Measurements from ENCODE around the gene ARHGEF4.

Gene ARHGEF4

DNA sequence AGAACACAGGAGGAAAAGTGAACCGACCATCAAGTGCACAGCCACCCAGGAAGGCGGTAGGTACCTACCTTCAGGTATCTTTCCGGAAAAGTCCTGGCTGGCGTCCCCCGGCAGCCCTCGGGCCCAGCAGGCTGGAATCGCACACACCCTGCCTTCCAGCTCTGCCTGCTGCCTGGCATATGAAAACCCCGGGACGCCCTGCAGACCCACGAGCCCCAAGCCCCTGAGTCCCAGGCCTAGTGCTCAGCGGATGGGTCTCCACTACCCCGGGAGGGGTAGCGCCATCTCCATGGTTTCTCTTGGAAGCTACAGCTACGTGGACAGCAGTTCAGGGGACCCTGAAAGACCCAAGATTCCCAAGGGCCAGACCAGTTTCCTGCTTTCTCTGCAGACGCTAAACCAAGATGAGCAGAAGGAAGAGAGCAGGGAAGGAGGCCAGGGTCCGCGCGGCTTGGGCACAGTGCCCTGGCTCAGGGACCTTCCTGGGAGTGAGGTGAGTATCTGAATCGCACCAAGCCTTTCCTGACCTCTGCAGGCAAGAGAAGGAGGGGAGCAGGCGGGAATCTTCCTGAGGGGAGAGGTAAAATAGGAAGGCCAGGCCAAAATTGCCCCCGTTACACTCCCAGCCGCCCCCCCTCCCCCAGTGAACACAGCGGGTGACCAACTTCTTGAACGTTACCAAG is 80.4 kb downstream of the ARHGEF4 start:
- DNase-seq (ENCODE audit: low read depth): no peak

DNA sequence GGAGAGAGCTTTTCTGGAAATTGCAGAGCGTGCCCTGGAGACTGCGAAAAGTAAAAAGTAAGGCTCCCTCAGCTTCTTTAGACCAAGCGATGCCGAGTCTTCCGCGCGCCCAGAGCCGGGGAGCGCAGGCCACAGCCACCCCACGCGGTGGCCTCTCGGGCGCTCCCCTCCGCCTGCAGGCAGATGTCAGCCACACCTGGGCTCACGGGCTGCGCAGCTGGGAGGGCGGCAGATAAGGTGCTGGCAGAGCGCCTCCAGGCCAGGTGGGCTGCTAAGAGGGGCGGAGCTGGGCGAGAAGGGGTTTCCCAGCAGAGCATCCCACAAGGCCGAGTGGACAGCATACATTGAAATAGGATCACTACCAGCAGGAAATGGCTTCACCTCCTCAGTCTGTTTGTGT is 81.7 kb downstream of the ARHGEF4 start:
- DNase-seq (ENCODE audit: low read depth): no peak

DNA sequence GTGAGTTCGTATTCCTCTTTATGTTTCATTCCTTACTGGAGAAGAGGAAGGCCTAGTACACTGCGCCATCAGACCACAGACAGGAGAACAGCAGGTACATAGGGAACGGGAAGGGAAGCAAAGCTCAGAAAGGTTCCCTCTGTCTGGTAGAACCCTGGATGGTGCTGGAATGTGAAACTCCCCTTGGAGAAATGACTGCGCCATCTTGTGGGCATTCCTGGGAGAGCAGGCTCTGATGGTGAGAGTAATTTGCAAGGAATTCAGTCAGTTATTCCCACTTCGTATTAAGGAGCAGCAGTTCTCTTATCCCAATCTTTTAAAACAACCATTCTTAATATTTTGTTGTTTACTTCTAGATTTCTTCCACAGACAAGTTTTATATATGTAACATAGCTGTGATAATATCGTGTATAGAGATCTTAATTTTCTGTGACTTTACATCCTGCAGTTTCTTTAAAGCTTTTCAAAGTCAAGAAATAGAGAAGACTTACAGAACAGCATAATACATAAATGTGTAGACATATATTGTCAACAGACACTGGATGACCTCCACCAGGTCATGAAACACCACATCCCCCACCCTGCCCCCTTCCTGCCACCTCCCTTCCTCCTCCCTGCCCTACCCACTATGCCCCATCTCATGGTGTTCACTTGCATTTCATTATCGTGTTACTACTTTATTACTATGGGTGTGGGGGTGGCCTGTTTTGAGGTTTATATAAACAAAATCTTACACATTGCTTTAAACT is 83.9 kb downstream of the ARHGEF4 start:
- peak; percentile 57 for DNase-seq (ENCODE audit: low read depth)

DNA sequence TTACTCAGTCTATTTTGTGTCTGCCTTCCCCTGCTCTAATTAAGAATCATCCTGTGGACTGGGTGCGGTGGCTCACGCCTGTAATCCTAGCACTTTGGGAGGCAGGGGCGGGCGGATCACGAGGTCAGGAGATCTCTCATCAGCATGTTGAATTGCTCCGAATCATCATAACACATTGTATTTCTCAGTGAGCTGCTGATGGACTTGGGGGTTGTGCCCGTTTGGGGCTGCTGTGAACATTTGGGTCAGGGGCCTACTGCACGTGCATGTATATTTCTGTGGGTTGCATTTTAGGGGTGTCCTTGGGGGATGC is 84.4 kb downstream of the ARHGEF4 start:
- DNase-seq (ENCODE audit: low read depth): no peak

DNA sequence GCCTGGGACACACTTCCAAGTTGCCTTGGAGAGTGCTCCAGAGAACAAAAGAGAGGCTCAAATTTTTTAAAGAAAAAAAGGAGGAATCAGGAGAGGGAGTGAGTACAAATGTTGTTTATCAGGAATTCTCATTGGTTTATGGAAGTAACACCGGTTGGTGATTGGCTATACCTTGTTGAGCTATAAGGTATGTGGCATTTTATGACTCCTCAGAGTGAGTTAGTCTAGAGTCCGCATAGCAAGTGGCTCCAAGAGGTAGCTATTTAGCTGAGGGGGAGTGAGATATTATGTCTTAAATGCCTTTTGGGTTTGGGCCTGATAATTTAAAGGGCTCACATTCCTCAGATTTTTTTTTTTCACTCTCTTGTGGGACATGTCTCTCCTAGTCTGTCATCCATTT is 85.7 kb downstream of the ARHGEF4 start:
- no peak for DNase-seq (ENCODE audit: low read depth)

DNA sequence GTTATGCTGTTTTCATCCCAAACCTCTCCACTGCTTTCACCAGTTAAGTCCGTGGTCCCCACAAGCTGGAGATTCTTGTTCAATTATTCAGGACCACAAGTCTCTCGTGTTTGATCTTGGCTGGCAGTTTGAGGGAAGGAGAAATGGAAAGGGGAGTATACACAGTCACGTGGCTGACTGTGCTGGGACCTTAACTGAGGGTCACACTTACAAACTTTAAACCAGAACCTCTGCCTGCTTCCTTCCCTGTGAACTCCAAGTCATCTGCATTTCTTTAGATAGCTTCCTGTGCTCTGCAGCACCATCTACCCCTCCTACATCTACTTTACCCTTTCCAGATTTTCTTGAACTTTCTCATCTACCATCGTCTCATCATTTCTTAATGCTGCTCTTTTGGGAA is 91.7 kb downstream of the ARHGEF4 start:
- DNase-seq (ENCODE audit: low read depth): no peak

DNA sequence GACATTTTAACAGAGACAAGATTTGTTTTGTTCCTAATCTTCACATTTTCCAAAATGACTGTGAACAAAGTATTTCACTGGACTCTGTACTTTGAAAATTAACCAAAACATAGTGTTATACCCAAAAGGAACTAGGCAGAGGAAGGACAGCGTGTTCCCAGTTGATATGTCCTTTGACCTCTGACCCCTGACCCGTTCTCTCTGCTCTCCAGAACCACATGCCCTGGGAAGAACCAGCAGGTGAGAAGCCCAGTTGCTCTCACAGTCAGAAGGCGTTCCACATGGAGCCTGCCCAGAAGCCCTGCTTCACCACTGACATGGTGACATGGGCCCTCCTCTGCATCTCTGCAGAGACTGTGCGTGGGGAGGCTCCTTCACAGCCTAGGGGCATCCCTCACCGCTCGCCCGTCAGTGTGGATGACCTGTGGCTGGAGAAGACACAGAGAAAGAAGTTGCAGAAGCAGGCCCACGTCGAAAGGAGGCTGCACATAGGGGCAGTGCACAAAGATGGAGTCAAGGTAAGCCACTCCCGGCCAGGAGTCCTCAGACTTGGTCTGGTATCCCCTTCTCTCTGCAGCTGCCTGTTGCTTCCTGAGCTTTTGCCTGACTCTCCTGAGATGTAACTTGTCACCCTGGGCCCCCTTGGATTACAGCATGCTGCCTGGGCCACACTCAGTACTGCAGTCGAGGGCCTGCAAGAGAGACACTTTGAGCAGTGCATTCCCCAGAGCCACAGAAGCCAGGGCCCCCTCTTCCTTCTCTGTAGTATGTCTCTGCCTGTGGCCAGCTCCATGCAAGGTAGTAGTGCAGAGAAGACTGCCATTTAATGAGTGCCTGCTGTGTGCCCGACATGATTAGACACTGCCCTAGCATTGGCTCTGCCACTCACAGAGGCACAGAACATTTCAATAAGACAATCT is 94.3 kb downstream of the ARHGEF4 start:
- DNase-seq (ENCODE audit: low read depth): no peak

DNA sequence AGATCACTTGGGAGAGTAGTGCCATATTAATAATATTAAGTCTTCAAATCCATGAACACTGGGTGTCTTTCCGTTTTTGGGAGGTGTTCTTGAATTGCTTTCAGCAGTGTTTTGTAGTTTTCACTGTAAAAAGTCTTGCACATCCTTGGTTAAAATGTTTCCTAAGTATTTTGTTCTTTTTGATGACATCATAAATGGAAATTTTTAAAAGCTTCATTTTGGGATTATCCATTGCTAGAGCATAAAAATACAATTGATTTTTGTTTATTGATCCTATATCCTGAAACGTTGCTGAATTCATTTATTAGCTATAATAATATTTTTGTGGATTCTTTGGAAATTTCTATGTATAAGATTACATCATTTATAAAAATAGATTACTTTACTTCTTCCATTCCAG is 96.8 kb downstream of the ARHGEF4 start:
- no peak for DNase-seq (ENCODE audit: low read depth)

DNA sequence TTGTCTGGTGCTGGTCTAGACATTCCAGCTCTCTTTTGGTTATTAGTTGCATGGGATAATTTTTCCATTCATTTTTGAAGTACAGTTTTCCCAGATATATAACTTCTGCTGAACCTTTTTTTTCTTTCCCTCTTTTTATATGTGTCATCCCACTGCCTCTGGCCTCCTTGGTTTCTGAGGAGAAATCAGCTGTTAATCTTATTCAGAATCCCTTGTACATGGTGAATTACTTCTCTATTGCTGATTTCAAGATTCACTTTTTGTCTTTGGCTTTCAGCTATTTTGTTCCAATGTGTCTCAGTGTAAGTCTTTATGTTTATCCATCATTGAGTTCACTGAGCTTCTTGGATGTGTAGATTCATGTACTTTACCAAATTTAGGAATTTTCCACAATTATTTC is 99.7 kb downstream of the ARHGEF4 start:
- DNase-seq (ENCODE audit: low read depth): no peak

DNA sequence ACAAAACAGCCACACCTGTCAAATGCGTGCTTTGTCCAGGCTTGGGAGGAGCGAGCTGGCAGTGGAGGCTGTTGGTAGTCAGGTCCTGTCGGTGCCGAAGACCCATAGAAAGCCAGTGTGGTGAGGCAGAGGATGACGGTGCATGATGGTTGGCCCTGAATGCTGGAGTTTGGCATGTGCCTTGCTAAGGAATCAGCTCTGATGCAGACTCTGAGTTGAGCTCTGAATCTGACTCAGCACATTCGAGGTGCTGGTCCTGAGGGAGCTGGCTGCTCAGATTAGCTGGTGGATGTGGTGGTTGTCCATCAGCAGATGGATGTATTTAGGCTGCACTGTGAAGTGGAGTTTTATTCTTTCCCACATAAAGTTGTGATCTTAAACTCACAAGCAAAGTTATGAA is 111.3 kb downstream of the ARHGEF4 start:
- DNase-seq (ENCODE audit: low read depth): no peak

DNA sequence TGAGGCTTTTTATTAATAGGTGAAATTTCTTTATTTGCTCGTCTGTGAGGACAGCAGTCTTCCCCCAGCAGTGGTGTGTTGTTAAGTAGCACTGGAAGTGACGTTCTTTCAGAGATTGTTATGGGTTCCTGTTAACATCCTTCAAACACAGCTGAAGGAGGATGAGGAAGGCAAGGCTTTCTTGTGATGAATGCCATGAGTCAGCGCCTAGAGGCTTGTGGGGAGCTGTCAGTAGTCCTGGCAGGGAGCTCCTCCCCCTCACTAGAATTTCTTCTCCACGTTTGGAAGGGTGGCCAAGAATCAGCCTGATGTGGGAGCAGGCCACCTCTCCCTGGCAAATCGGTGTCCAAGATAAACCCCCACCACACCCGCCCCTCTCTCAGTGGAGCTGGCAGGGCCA is 113.2 kb downstream of the ARHGEF4 start:
- DNase-seq (ENCODE audit: low read depth): no peak

DNA sequence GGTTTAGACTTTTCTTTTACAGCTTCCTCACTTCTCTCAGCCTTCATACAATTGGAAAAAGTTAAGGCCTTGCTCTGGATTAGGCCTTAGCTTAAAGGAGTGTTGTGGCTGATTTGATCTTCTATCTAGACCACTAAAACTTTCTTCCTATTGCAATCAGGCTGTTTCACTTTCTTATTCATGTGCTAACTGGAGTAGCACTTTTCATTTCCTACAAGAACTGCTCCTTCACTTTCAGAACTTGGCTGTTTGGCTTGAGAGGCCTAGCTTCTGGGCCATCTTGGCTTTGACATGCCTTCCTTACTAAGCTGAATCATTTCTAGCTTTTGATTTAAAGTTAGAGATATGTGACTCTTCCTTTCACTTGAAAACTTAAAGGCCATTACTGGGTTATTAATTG is 114.3 kb downstream of the ARHGEF4 start:
- DNase-seq (ENCODE audit: low read depth): no peak

DNA sequence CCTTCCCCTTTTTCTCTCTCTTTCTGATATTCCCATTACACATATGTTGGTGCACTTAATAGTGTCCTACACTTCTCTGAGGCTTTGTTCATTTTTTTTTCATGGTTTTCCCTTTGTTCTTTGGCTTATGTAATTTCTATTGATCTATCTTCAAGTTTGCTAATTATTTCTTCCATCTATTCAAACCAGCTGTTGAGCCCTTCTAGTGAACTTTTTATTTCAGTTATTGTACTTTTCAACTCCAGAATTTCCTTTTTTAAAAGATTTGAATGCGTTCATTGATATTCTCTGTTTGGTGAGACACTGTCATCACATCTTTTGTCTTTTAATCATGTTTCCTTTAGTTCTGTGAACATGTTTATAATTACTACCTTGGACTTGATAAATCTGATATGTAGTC is 118.2 kb downstream of the ARHGEF4 start:
- DNase-seq (ENCODE audit: low read depth): no peak

DNA sequence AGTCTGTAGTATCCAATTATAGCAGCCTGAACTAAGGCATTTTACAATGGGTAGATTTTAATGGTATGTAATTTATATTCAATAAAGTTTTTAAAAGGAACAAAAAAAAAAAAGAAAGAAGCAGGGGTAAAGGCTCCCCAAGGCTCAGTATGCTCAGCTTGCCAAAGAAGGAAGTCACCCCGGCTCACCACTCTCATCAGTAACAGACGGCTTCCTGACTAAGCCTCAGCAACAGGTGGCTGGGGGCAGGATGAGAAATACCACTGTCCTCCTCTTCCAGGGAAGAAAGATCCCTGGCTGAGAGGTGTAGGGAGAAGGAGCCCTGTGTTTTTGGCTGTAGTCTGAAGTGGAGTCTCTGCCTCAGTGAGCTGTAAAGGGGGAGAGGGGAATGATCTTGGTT is 121.2 kb downstream of the ARHGEF4 start:
- no peak for DNase-seq (ENCODE audit: low read depth)

DNA sequence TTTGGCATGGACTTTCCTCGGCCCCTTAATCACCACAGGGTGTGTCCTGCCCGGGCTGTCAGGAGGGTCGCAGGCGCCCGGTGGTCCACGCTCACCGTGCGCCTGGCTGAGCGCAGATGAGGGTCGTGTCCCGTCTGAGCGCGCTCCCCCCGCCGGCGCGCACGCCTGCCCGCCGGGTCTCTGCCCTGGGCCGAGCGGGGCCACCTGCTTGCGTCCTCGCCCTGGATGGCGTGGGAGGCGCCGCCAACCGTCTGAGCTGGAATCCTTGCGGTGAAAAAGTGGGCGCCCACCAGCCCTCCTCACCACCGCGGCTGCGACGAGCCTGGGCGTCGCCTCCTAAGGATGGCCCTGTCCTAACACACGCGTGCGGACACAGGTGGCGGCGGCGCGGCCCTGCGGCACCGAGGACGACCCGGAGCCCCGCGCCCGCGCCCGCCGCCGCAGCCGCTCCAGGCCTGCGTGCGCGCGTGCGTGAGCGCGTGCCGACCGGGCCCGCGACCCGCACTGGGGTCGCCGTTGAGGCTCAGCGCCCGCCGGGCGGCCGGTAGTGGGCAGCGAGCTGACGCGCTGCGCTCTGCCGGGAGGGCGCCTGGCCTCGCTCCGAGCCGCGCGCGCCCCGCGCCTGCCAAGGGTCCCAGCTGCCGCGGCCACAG is 126.6 kb downstream of the ARHGEF4 start:
- DNase-seq (ENCODE audit: low read depth): no peak

DNA sequence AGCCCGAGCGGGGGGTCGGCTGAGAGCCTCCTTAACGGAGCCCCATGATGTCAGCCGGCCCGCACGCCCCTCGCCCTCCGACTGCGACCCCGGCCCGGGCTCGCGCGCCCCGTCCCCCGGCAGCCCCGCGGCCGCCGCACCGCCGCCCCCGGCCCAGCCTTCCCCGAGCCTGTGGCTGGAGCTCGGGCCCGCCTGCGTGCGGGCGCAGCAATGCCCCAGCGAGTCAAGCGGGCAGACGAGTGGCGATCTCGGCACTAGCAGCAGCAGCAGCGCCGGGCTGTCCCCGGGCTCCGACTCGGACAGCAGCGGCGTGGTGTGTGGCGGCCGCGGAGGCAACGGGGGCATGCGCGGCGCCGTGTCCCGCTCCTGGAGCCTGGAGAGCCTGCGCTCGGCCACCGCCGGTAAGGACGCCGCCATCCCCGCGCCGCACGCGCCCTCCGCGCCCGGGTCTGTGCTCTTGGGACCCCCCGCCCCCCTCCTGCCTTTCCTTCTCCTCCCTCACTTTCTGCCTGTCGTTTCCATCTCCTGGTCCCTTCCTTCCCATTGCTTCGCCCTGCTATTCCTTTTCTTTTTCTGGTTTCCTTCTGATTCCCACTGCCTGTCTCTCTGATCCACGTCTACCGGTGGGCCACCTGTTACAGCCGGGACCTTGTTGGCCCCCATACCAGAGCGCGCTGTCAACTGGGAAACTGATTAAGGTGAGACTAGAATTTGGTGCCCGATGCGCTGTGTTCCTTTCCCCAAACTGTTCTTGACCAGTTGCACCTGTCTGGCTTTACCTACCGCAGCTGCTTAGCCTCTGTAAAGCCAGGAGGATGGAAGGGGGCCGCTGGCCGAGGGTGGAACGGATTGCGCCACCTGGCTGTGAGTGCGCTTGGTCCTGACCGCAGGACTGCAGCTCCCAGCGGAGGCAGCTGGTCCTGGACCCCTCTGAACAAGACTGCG is 127.4 kb downstream of the ARHGEF4 start:
- DNase-seq (ENCODE audit: low read depth): peak; percentile 8

DNA sequence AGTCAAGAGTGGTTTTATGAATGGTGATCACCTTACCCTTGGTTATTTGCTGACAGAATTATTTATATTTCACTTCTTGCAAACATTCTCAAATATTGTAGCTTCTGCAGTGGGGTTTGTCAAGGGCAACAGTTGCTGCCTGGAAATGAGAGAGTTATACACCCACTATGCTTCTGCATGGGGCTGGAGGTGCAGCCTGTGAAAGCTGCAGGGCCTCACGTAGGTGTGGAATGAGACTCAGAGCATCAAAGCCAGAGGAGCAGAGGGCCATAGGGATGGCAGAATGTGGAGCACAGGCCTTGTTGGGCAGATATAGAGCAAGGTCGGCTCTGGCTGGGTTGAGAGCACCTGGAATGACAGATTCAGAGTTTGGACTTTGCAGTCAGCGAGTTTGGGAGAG is 128.2 kb downstream of the ARHGEF4 start:
- DNase-seq (ENCODE audit: low read depth): no peak

DNA sequence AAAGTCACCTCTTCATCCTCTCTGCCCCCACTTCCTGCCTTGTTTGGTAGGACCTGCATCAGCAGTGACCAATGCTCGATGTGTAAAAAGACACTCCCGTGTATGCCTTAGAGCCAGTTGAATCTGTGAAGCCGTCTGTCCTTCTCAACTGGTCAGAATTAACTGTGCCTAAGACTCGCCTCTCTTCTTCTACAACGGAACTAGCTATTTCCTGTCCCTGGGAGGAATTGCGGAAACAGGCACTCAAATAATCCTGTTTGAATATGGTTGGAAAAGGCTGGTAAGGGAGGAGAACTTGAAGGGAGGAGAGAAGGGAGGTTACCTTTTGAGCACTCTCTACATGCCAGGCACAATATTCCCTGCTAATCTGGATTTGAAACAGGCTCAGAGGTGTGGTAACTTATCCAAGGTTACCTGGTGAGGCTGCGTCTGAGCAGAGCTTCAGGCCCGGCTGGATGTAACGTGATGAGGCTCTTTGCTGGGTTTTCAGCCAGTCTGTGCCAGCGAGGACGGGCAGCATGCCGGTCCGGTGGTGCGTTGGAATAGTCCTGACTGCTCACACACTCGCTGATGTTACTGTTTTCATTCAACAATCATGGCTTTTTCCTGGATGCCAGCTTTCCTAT is 129.5 kb downstream of the ARHGEF4 start:
- no peak for DNase-seq (ENCODE audit: low read depth)

DNA sequence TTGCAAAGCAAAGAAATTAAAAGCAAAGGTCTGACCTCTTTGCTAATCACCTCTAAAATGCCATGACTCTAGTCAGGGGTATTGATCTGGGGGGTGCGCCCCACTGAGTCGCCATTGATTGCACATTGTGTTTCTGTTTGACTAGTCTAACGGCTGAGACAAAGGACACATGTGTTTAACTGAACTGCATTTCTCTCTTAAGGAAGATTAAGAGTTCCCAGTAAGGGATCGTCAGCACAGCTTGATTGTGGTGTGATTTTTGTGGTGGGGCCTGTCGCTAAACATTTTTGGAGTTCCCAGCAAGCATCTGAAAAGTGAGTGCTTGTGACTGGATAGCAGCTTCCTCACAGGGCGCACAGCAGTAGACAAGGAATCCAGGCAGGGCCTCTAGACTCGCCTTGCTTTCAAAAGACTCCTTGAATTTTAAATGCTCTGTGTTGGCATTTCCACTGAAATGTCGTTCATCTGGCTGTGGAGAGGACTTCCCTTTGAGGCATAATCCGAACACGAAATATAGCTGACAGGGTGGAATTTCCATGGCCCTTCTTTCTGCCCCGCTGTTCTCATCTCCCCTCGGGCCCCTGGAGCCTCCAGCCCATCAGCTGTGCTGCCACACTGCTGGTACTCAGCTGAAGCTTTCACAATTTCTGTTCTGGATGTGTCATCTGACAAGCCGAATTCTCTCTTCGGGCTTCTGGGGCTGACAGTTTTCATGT is 130.2 kb downstream of the ARHGEF4 start:
- no peak for DNase-seq (ENCODE audit: low read depth)

DNA sequence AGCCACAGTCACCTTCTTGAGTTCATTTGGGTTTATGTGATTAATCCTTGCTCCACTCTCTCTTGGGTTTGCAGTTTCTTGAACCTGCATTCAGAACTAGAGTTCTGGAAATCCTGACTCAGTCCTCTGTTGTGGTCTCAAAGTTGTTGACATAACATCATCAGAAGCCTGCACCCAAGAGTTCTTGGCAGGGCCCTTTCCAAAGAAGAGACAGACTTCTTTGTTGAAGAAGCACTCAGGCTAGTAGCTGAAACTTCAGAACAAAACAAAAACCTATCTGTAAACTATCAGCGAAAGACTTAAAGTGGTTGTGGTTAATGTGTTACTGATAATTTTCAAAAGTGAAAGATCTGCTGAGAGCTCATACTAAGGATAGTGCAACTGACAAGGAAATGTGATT is 135.7 kb downstream of the ARHGEF4 start:
- peak; percentile 1 for DNase-seq (ENCODE audit: low read depth)

All from amniotic epithelial cell (primary cell).